ENCODE measurements around the gene DMRTA1. TPM values are rescaled to one million over a fixed set of nuclear protein-coding genes. Genes with fewer than 3 reads are reported as not detected.
"Not testable (repeated sequence)": the region's sequence is repeated elsewhere in the genome, so short reads cannot be mapped to it uniquely, and the experiment has no call there.

The DMRTA1 gene
- total RNA-seq, 4 donors from 2014 or later, result 1.4 to 2.4 (median 1.8) TPM

DNA sequence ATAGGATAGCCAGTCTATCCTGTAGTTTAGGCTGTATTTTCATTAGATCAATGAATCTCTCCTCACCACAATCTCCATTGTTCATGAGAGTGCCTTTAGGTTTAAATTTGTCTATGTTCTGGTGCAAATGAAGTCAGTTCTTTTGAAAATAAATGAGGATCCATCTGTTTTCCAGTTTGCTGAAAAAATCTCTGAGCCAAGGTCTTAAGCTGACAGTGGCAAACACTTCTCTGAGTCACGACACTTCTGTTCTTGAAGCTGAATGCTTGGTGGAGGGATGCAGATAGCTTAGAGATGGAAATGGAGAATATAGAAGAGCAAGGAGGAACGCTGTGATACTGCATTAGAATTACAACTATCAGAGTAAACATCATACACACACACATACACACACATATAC lies 34.9 kb downstream of the DMRTA1 start:
- H3K4me3 ChIP-seq, result no peak overlapping the region
- no peak for DNase-seq
- H3K9me3 ChIP-seq, result peaks cover 0 to 8% of the 10 kb centered on the region in 2 donors
- intact Hi-C loops (cut with DNase I; ENCODE audit: low total_unique reads) (no loop called here), in situ Hi-C loops (cut with MboI; ENCODE audit: low pct_ligation_motif_present in 1 of 4, low pct_unique_long_range_greater_than_20kb in 1 of 4, low sequenced_read_pairs in 3 of 4) (no loop called here)
- WGBS, 2 donors (ENCODE audit: low coverage in 1 of 2), result 63 to 71% methylated on average over 1 to 2 of the region's 2 CpGs
- TF ChIP-seq, protein P1, sequence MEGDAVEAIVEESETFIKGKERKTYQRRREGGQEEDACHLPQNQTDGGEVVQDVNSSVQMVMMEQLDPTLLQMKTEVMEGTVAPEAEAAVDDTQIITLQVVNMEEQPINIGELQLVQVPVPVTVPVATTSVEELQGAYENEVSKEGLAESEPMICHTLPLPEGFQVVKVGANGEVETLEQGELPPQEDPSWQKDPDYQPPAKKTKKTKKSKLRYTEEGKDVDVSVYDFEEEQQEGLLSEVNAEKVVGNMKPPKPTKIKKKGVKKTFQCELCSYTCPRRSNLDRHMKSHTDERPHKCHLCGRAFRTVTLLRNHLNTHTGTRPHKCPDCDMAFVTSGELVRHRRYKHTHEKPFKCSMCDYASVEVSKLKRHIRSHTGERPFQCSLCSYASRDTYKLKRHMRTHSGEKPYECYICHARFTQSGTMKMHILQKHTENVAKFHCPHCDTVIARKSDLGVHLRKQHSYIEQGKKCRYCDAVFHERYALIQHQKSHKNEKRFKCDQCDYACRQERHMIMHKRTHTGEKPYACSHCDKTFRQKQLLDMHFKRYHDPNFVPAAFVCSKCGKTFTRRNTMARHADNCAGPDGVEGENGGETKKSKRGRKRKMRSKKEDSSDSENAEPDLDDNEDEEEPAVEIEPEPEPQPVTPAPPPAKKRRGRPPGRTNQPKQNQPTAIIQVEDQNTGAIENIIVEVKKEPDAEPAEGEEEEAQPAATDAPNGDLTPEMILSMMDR (IDR thresholded peaks at IDR 0.05), result no peak
- TF ChIP-seq POLR2AphosphoS5 (IDR thresholded peaks at IDR 0.05), result no peak
- no peak for TF ChIP-seq POLR2A (IDR thresholded peaks at IDR 0.05)
- no peaks in the 10 kb centered on the region for H3K4me1 ChIP-seq
- H3K27me3 ChIP-seq, result no peaks in the 10 kb centered on the region
- no peak overlapping the region for H3K27ac ChIP-seq
- no peaks in the 10 kb centered on the region for H3K36me3 ChIP-seq

DNA sequence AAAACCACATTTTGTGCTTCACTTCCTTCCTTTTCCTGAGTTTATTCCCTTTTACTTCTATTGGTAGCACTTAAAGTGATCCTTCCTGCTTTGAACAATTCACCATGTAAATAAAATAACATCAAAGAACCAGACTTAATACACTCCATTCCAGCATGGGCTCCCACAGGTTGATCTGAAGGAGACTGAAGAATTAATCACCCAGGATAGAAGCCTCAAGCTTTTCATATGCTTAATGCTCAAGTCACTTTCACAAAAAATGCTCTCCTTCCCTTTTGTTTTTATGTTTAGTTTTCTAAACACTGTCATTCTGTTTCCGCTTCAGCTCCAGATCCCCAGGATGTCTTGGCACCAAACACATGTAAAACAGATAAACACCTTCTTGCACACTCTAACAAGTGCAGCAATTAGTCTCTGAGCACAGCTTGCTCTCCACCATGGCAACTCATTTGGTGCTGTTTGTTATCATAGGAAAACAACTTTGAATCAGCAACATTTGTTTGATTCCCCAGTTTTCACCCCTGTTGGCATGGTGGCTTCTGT lies 37.0 kb downstream of the DMRTA1 start:
- Histone ChIP-seq H3K9me3 (peaks cover 0 to 8% of the 10 kb centered on the region in 2 donors), H3K27ac (no peak overlapping the region), H3K36me3 (no peaks in the 10 kb centered on the region), H3K27me3 (no peaks in the 10 kb centered on the region), H3K4me3 (no peak overlapping the region), H3K4me1 (no peaks in the 10 kb centered on the region)
- 63 to 69% methylated on average over 1 of the region's 1 CpG for WGBS, 2 donors (ENCODE audit: low coverage in 1 of 2)
- DNase-seq, result no peak
- intact Hi-C loops (cut with DNase I; ENCODE audit: low total_unique reads) (no loop called here), in situ Hi-C loops (cut with MboI; ENCODE audit: low pct_ligation_motif_present in 1 of 4, low pct_unique_long_range_greater_than_20kb in 1 of 4, low sequenced_read_pairs in 3 of 4) (no loop called here)
- no peak for TF ChIP-seq POLR2A (IDR thresholded peaks at IDR 0.05)
- TF ChIP-seq EP300 (IDR thresholded peaks at IDR 0.05; ENCODE audit: low read depth), result no peak
- TF ChIP-seq, protein P1 (IDR thresholded peaks at IDR 0.05), result no peak
- no peak for TF ChIP-seq POLR2AphosphoS5 (IDR thresholded peaks at IDR 0.05)

DNA sequence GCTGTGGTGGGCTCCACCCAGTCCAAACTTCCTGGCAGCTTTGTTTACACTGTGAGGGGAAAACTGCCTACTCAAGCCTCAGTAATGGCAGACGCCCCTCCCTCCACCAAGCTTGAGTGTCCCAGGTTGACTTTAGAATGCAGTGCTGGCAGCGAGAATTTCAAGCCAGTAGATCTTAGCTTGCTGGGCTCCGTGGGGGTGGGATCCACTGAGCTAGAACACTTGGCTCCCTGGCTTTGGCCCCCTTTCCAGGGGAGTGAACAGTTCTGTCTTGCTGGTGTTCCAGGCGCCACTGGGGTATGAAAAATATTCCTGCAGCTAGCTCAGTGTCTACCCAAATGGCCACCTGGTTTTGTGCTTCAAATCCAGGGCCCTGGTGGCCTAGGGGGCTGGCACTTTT lies 49.6 kb downstream of the DMRTA1 start:
- H3K27me3 ChIP-seq; H3K9me3 ChIP-seq; DNase-seq; H3K4me3 ChIP-seq; H3K36me3 ChIP-seq; H3K27ac ChIP-seq; intact Hi-C loops (cut with DNase I; ENCODE audit: low total_unique reads); H3K4me1 ChIP-seq: not testable (repeated sequence)
- WGBS, 2 donors (ENCODE audit: low coverage in 1 of 2), result 70% methylated on average over 4 of the region's 4 CpGs; no CpG with 5 or more reads in 1 of the 2 donors
- in situ Hi-C loops (cut with MboI; ENCODE audit: low pct_ligation_motif_present in 1 of 4, low pct_unique_long_range_greater_than_20kb in 1 of 4, low sequenced_read_pairs in 3 of 4), result loop anchor here in 1 of 4 donors (10.0 kb wide), 1 partner anchor 59 kb away; no protein-coding TSS in a partner anchor

Data from transverse colon (tissue), 4 donors.